K562 (cell line): ENCODE results near the gene NUDT1.

ENCODE experiments used
- CBX2 ChIP-seq: fragments of 200-600 bp; sonication (generic); IDR thresholded peaks from one replicate; pipeline ENCODE4 v1.6.1; 2012; ENCODE audit warnings: mild to moderate bottlenecking, low read length, inconsistent platforms; ENCODE audit not compliant: insufficient read depth, poor library complexity, severe bottlenecking
- CTCF ChIP-seq, 3 experiments: IDR thresholded peaks in 2 of 3; conservative IDR thresholded peaks in 1 of 3; 2 replicates each; pipeline ENCODE4 v1.5.1; 2011 to 2012; ENCODE audit warnings: low read length in 3 of 3, mild to moderate bottlenecking in 3 of 3, control low read depth in 2 of 3, improper control_type of control experiment in 1 of 3, inconsistent platforms in 1 of 3, low read depth in 1 of 3, mixed read lengths in 1 of 3, moderate library complexity in 1 of 3; ENCODE audit not compliant: insufficient read depth in 2 of 3
- FOS ChIP-seq: IDR thresholded peaks from 3 replicates; pipeline ENCODE4 v1.6.1; 2011; ENCODE audit not compliant: insufficient read length; ENCODE audit errors: extremely low read depth
- FOXA1 ChIP-seq: fragments of 450-650 bp; IDR thresholded peaks from 2 replicates; pipeline ENCODE4 v1.6.1; 2016; ENCODE audit warnings: mild to moderate bottlenecking, borderline replicate concordance
- HDAC2 ChIP-seq: fragments of 450-650 bp; IDR thresholded peaks from 2 replicates; pipeline ENCODE4 v1.6.1; 2016; ENCODE audit warnings: mild to moderate bottlenecking
- PHF20 ChIP-seq: fragments of 450-650 bp; IDR thresholded peaks from 2 replicates; pipeline ENCODE4 v1.6.1; 2018; ENCODE audit not compliant: partially characterized antibody
- POLR2A ChIP-seq: fragments of 450-650 bp; conservative IDR thresholded peaks from 2 replicates; pipeline ENCODE4 v1.6.1; 2016
- REST ChIP-seq, 2 experiments: fragments of 450-650 bp; formaldehyde crosslinking in 1 of 2; IDR thresholded peaks; 2 replicates each; pipeline versions ENCODE4 v1.4.0 to v1.6.1; 2014 to 2020; ENCODE audit warnings: mild to moderate bottlenecking in 2 of 2, borderline replicate concordance in 1 of 2, low read depth in 1 of 2
- TAF15 ChIP-seq: fragments of 200-400 bp; formaldehyde crosslinking; IDR thresholded peaks from 2 replicates; pipeline ENCODE4 v1.6.1; 2017; ENCODE audit warnings: mild to moderate bottlenecking, low read depth, low read length, moderate library complexity
- TARDBP ChIP-seq: fragments of 450-650 bp; IDR thresholded peaks from 2 replicates; pipeline ENCODE4 v1.6.1; 2016
- TRIM28 ChIP-seq: fragments of 450-650 bp; IDR thresholded peaks from 2 replicates; pipeline ENCODE4 v1.6.1; 2017
- YY1 ChIP-seq, 3 experiments: IDR thresholded peaks; 2 replicates each; pipeline ENCODE4 v1.6.1; 2011; ENCODE audit warnings: low read length in 2 of 3, mild to moderate bottlenecking in 2 of 3, moderate library complexity in 2 of 3, borderline replicate concordance in 1 of 3, control low read depth in 1 of 3, low read depth in 1 of 3; ENCODE audit not compliant: insufficient read depth in 3 of 3, insufficient replicate concordance in 2 of 3, control insufficient read depth in 1 of 3, insufficient read length in 1 of 3; ENCODE audit errors: extremely low read depth in 1 of 3
- ZZZ3 ChIP-seq: fragments of 450-650 bp; IDR thresholded peaks from 2 replicates; pipeline ENCODE4 v1.6.1; 2016; ENCODE audit warnings: antibody characterized with exemption, mild to moderate bottlenecking, moderate library complexity
- TF ChIP-seq, protein P1 (sequence below): fragments of 450-650 bp; conservative IDR thresholded peaks from 2 replicates; pipeline ENCODE4 v1.6.1; 2016; ENCODE audit warnings: missing genetic modification characterization, low read depth, mild to moderate bottlenecking, missing compliant biosample characterization, moderate library complexity

DNA sequence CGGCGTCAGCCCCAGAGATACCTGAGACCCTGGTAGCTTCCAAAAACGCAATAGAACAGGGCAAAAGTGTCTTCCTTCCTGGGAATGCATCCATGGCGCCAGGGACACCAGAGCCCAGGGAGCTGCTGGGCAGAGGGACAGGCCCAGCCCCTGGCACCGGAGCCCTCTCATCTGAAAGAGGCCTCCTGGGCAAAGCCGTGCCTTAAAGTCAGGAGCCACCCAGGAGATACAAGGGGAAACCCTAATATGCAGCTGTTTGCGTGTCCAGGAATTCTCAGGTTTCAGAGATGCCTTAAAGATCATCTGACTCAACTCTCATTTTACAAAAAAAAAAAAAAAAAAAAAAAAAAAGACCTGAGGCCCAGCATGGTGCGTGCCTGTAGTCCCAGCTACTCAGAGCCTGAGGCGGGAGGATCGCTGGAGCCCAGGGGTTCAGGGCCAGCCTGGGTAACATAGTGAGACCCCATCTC lies 28.0 kb downstream of the NUDT1 start:
- no peak for TF ChIP-seq YY1 (IDR thresholded peaks at IDR 0.05; ENCODE audit: borderline replicate concordance in 1 of 3, control insufficient read depth in 1 of 3, extremely low read depth in 1 of 3, insufficient read depth in 3 of 3, insufficient read length in 1 of 3, insufficient replicate concordance in 2 of 3, low read depth in 1 of 3, low read length in 2 of 3)
- TF ChIP-seq POLR2A: no peak
- no peak for TF ChIP-seq TRIM28
- no peak for TF ChIP-seq CTCF (IDR thresholded peaks at IDR 0.05 in 2 of 3, conservative IDR thresholded peaks at IDR 0.05 in 1 of 3; ENCODE audit: insufficient read depth in 2 of 3, low read depth in 1 of 3, low read length in 3 of 3)
- TF ChIP-seq TARDBP: no peak
- no peak for TF ChIP-seq ZZZ3
- no peak for TF ChIP-seq TAF15
- TF ChIP-seq CBX2: no peak
- no peak for TF ChIP-seq REST (IDR thresholded peaks at IDR 0.05; ENCODE audit: borderline replicate concordance)
- no peak for TF ChIP-seq REST (CRISPR knock-in tag; IDR thresholded peaks at IDR 0.05; ENCODE audit: low read depth)
- no peak for TF ChIP-seq PHF20
- TF ChIP-seq HDAC2: no peak
- no peak for TF ChIP-seq FOXA1
- TF ChIP-seq, protein P1, sequence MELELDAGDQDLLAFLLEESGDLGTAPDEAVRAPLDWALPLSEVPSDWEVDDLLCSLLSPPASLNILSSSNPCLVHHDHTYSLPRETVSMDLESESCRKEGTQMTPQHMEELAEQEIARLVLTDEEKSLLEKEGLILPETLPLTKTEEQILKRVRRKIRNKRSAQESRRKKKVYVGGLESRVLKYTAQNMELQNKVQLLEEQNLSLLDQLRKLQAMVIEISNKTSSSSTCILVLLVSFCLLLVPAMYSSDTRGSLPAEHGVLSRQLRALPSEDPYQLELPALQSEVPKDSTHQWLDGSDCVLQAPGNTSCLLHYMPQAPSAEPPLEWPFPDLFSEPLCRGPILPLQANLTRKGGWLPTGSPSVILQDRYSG (tag): no peak
- no peak for TF ChIP-seq FOS
